Retinal pigment epithelial cell (primary cell): ENCODE data around the gene UGT1A1.

Experiments used
- DNase-seq: peaks from one replicate; pipeline ENCODE4 v3.0.0-alpha.2; 2010; ENCODE audit warnings: low read depth
- H3K4me3 ChIP-seq: 2 replicates; pipeline ENCODE4 v1.5.1; 2011; ENCODE audit warnings: mild to moderate bottlenecking, low read length, control low read depth, moderate library complexity
- TF ChIP-seq, protein P1 (sequence below): conservative IDR thresholded peaks from 2 replicates; pipeline ENCODE4 v1.5.1; 2011; ENCODE audit warnings: low read depth, low read length, control low read depth, inconsistent platforms

The UGT1A1 gene

DNA sequence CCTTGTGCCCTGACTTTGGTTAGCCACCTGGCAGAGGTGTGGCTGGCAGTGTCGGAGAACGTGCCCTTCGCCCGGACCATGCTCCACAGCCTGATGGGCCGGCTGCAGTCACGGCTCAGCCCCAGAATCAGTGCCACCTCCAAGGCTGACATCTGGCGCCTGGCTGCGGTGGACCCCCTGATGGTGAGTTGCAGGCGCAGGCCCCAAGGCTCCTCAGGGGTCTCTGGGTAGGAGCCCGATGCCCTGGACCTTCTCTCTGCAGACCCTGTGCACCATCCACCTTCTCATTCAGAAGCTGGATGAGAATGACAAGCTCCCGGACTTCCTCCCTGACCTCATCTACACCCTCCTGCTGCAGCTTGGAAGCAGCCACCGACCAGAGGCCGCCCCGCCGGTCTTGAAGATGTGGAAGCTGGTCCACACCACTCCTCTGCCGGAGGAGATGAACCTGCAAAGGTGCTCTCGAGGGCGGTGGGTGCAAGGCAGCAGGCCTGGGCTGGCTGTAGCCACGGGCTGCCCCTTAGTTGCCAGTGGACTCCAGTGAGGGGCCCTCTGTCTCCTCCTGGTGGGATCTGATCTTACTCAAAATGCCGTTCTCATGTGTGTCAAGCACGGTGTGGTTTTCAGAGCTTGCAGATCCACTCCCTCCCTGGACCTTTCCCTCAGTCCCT, 62.2 kb downstream of the UGT1A1 start:
- TF ChIP-seq, protein P1, sequence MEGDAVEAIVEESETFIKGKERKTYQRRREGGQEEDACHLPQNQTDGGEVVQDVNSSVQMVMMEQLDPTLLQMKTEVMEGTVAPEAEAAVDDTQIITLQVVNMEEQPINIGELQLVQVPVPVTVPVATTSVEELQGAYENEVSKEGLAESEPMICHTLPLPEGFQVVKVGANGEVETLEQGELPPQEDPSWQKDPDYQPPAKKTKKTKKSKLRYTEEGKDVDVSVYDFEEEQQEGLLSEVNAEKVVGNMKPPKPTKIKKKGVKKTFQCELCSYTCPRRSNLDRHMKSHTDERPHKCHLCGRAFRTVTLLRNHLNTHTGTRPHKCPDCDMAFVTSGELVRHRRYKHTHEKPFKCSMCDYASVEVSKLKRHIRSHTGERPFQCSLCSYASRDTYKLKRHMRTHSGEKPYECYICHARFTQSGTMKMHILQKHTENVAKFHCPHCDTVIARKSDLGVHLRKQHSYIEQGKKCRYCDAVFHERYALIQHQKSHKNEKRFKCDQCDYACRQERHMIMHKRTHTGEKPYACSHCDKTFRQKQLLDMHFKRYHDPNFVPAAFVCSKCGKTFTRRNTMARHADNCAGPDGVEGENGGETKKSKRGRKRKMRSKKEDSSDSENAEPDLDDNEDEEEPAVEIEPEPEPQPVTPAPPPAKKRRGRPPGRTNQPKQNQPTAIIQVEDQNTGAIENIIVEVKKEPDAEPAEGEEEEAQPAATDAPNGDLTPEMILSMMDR = no peak
- H3K4me3 ChIP-seq = no peak overlapping the region
- DNase-seq = no peak
